GM19455 (cell line): Measurements from ENCODE around the gene POMT2.
"Not testable (repeated sequence)": the region's sequence is repeated elsewhere in the genome, so short reads cannot be mapped to it uniquely, and the experiment has no call there.

Experiments used
- ATAC-seq: cut with Tn5 transposase; IDR thresholded peaks from one replicate; pipeline ENCODE4 v1.9.1; 2021; ENCODE audit not compliant: unreplicated experiment

The POMT2 gene

DNA sequence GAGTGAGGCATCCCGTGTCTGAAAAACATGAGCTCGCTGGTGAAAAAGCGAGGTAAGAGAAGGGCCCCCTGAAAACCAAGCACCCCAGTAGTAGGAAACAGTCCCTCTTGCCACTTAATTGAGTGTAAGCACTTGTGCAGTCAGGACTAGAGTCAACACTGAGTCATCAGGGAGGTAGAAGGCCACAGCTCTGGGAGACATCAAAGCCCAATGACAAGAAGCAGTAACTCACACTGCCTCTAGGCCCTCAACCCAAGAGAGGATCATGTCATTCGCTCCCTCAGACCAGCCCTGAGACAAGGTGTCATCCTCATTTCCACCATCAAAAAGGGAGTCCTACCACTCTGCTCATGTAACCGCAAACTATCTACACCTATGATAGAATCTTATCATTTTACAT, 17.8 kb downstream of the POMT2 start:
- no peak for ATAC-seq

DNA sequence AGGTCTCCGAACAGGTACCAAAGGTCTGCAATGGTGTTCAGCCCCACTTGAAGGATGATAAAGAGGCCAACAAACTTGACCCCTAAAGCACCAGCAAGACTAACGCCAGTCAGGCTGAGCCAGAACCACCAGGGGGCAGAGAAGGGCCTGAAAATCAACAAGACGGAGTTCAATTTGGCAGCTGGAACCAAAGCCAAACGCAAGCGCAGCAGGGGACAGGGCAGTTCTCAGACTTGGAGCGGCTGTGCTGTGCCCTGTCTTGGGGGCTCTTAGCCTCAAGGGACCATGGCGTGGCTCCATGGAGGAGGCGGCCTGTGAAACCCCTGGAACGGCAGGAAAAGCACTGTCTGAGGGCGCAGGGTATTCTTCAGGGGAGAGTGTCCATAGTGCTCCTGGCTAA, 19.6 kb downstream of the POMT2 start:
- no peak for ATAC-seq

DNA sequence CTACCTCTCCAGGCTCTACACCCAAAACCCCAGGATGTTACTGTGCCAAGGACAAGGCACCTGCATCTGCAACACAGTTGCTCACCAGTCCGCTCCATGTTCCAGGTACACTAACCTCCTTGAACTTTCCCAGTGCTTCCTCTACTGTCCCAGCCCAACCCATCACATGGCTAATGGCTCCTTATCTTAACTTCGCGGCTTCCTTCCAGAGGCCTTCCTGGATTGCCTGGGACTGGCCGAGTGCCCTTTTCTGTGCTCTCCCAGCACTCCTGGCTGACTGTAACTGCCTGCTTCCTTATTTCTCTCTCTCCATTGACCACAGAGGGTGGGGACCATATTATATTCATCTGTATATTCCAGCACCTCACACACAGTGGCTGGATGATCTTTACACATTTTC, 20.9 kb downstream of the POMT2 start:
- ATAC-seq: no peak

DNA sequence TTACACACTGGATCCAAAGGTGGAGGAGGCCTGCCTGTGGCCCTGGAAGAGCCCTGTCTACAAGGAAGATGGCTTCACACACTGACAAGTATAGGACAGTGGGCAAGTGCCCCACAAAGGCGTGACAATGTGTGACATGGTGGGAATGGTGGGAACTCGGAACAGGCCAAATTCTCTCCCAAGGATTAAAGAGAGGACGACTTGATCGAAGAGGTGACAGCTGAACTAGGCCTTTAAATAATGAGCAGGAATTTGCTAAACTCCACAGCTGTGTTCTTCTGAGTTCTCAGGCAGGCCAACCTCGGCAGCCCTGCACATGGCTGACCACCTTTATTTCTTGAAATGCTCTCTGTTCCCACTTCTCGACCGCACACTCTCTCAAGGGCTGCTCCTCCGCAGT, 23.8 kb downstream of the POMT2 start:
- ATAC-seq: no peak

DNA sequence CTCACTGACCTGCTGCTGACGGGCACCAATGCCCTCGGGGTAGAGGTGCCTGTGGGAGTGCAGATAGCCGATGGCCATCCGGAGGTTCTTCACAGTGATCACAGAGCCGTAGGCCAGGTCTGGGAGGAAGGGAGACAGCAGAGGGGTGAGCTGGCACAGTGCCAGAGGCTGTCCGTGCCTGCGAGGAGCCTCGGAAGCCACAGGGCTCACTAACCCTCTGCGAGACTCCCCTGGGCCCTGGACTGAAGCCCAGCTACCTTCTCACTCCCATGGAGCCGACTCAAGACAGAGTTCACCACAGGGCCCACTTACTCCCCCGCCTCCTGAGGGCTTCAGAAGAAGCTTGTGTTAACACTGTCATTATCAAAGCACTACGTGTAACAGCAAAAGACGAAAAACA, 24.5 kb downstream of the POMT2 start:
- no peak for ATAC-seq

DNA sequence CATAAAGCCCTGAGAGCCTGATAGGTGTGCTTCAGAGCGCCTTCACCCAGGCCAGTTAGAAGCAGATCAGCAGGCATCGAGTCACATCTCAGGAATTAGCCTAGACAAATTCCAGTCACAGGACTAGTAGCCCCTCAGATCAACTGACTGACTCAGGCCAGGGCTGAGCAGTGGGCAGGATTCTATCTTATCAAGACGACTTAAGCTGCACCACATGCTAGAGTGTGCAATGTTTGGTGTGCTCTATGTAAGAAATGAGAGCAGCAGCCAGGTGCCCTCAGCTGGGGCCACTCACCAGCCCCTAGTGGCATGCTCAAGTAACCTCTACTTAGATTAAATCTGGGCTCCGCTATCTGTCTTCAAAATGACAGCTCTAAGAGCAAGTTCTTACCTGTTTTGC, 30.0 kb downstream of the POMT2 start:
- ATAC-seq: no peak

DNA sequence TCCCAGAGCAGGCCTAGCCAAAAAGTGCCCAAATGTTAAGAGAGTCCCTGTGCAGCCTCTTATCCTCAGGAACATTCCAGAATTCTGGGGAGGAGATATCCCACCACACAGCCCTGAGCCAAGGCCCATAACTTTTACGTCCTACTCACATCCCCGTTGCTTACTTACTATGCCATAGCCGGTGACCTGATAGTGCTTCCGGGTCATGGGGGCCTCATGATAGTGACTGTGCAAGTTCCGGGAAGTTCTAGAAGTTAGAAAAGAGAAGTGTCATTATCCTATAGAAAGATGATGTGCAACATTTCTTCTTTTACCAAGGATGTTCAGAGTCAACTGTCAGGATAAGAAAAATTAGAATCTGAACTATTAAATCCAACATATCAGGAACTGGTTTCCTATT, 34.1 kb downstream of the POMT2 start:
- no peak for ATAC-seq

DNA sequence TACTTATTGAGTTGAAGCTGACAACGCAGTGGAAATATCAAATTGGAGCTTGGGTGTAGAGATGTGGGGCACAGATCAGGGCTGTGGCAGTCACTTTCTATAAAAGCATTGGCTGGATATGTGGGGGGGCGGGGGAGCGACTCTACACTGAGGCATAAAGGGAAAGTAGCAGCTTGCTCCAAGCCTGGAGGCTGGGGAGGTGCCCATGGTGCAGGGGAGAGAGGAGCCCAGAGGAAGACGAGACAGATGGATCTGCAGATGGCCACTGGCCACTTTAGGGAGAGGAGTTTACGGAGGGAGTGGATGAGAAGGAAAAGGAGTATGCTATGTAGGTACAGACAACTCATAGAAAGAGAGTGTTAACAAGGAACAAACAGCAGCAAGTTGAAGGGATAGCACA, 36.2 kb downstream of the POMT2 start:
- ATAC-seq: no peak

DNA sequence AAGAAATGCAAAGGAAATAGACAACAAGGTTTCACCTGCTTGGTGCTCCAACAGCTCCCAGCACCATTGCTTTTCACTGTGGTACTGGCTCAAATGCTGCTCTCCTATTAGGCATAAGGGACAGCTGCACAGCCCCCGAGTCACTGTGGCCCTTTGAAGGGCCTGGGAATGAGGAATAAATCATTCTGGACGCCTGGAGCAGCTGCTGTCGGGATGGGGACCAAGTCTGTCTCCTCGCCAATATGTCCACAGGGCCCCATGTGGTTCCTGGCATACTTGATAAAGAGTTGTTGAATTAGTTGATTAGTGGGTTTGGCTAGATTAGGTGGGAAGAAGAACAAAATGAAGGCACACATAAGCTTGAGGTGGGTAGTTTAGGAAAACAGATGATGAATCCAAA, 36.6 kb downstream of the POMT2 start:
- no peak for ATAC-seq

DNA sequence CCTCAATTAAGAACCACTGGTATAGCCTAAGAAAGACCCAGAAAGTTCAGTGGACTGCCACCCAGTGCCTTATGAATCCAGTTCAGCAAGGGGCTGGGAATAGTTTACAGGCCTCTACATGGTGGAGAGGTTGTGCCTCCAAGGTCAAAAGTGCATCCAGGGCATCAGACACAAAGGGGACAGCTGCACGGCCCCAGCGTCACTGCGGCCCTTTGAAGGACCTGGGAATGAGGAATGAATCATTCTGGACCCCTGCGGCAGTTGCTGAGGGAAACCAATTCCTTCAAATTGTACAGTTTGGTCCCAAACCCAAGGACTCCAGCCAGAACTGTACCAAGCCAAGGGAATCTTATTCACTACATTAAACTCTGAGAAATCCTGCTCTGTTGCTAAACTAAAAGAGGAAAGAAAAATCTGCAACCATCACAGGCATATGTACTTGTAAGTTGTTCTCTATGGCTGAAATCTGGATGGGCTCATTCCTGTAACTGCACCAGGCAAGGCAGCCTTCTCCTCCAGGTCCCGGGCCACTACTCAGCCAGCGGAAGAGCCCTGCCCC, 38.8 kb downstream of the POMT2 start:
- no peak for ATAC-seq

DNA sequence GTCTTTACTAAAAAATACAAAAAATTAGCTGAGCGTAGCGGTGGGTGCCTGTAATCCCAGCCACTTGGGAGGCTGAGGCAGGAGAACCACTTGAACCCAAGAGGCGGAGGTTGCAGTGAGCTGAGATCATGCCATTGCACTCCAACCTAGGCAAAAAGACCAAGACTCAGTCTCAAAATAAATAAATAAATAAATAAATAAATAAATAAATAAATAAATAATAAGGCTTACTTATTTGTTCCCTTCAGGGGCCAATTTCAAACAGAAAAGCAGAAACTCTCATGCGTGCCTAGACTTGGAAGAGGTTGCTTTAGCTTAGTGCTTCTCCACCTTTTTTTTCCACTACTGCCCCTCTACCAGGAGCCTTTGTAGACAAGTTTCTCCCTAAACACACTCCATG, 39.8 kb downstream of the POMT2 start:
- not testable (repeated sequence) for ATAC-seq

DNA sequence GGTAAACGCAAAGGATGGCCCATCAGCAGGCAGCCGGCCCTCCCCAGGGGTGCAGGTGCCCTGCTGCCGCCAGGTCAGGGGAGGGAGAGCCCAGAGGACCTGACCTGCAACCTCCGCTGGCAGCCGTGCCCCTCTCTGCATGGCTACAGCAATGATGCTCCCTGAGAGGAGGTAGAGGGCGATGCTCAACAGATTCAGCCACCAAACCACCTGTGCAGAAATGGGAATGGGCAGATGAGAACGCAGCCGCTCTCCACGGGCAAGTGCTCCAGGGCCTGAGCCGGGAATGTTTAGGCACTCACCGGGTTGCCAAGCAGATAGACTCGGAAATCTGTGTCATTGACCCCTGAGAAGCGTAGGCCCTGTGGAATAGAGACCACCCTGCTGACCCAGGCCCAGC, 41.0 kb downstream of the POMT2 start:
- no peak for ATAC-seq

DNA sequence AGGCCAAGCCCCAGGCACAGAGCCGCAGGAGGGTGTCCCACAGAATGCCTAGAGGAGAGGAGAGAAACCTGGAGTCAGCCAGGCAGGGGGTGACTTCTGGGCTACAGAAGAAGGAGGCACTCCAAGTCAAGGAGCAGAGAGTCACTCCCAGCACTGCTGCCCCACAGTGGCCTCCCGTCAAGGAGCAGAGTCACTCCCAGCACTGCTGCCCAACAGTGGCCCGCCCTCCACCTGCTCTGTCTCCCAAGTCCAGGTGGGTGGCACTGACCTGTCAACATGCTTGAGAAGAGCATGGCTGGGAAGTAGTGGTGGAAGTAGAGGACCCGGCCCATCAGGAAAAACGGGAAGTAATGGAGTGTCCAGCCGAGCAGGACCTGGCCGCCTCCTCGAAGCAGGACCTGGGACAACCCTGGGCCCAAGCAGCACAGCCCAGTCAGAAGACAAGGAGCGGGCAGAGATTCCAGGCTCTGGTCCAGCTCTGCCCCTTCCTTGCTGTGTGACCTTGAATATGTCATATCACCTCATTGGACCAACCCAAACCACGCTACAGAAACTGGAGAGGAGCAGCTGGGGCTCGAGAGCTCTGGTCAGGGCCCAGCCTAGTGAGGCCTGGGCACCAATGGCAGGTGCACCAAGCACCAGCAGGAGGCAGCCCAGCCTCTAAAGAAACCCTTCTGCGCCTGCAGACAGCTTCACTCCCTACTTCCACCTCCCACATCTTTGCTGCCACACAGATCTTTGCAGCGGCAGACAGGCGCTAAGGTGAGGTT, 42.0 kb downstream of the POMT2 start:
- no peak for ATAC-seq

DNA sequence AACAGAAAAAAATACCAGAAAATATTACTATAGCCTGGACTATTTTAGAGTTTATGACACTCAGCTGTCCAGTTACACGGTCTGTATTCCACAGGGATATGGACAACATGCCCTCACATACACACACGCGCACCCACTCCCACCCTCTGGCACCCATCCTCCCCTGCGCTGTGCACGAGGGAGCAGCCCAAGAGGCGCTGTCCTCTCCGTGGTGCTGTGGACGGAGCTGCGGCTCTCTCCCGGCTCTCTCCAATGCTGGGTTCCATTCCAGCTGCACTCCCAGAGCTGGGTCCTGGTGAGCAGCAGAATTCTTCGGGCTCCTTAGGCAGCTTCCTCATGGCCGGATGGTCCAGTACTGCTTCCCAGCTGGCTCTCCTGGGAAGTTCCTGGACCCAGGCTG, 43.7 kb downstream of the POMT2 start:
- ATAC-seq: no peak

DNA sequence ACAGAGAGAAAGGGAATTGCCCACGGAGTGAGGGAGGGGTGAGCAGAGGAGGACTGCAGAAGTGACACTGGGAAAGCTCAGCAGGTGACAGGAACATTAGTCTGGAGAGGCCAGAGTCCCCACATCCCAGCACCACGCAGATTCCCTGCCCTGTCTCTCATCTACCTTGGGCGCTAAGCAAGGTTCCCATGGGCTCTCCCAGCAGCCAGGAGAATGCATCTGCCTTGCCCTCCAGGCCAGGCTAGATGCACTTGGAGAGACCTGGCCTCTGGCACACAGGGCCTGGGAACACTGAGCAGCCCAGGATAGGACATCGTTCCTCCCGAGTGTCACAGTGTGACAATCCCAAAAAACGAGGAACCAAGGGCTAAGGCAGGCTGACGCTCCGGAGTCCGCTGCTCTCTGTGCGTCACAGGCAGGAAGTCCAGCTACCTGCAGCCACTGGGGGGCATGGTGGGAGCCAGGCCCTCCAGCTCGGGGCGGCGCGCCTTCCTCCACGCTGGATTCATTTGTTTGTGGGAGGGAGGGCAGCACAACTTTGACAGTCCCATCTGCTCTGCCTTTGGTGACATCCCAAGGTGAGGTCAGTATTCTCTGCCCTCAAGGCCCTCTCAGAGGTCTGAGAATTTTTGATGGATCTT, 44.3 kb downstream of the POMT2 start:
- ATAC-seq: no peak

DNA sequence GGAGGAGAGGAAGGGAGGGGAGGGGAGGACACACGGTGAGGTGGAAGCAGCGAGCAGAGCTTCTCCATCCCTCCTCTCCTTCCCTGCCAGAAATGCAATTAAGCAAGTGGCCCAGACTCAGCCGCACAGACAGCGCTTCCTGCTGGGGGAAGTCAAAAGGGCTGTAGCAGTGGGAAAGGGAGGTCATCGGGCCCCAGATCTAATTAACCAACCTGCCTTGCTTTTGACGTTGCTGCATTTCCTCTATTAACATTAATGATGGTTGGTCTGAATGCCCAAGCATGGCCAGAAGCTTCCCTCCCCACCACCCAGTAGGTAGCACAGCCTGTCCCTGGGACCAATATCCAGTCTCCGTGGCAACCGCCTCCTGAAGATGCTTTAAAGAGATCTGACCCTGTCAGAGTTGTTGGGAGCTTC, 45.1 kb downstream of the POMT2 start:
- no peak for ATAC-seq

DNA sequence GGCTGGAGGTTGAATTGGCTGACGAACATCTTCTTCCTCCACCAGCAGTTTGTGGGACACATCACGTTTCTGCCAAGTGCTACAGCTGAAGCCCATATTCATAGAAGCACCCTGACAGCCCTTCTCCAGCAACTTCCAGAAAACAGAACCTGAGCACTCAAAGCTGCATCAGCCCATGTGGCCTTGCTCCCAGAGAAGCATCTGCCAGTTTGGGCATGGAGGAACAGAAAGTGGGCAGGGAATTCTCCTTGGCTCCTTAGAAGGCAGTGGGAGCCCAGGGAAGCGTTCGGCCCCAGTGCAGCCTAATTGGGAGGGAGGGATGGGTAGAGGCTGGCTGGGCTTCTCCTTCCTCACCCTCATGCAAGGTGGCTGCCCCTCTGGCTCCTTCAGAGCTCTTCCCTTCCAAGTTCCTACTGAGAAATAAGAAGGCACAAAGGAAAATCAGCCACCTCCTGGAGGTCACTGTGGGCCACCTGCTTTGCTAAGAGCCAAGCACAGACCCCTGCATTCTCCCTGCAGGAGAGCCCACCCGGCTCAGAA, 45.6 kb downstream of the POMT2 start:
- no peak for ATAC-seq

DNA sequence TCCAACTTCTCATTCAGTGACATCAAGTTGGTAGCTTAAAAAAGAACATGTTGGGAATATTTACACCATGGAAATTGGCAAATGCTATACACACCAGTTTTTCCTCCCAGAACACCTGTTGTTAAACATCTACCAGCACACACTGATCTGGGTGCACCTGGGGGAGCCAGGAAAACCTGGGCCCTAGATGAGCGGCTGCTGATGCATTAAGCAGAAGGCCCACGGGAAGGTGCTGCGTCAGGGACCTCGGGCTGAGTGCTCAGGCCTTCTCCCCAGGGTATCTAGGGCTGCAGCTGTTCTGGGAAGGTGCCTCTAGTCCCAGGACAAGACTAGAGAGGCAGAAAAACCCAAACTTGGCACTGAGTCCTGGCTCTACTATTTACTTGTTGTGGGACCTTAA, 46.9 kb downstream of the POMT2 start:
- no peak for ATAC-seq

DNA sequence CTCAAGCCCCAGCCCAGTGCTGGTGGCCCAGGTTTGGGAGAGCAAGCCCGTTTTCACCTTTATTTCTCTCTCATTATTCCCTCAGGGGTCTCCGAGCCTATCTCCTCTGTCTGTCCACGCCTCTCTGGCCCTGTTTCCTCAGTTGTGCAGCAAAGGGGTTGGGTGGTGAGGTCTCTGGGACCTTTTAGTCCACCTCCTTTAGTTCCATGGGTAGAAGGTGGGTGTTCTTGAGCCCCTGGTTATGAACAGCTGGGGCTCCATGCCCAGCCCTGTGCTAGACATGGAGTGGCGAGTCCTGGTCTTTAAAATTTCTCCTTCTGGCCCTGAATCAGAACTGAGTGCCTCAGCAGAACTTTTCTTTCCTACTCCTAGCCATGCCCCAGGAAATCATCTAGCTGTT, 48.4 kb downstream of the POMT2 start:
- no peak for ATAC-seq

DNA sequence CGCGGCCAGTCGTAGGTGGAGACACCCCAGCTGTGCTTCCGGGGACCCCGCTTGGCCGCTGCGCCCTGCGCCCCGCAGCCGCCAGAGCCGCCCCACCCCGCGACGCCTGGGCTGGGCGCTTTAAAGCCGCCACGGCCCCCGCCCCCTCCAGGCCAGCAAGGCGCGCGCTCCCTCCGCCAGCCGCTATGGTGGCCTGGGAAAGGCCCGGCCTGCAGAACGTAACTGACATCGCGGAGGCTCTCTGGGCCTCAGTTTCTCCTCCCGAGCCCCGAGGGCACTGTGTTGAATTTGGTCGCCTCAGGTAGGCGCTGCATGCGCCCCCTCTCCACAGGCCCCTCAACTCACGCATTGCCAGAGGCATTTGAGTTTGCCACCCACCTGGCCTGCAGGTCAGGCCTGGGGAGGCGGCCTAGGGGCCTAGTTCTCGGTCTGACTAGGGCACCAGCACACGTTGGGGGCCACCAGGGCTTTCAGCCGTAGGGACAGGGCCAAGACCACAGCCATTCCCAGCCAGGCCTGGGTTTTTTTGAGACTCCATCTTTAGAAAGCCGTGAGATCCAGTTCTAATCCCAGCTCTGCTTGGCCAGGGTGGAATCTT, 49.5 kb downstream of the POMT2 start, which contains the start of gene NGB:
Gene NGB, minus strand, starts transcription at position 94 of the 598 bp plus-strand sequence. CDS start 269 bp downstream, outside the sequence.
- no peak for ATAC-seq

DNA sequence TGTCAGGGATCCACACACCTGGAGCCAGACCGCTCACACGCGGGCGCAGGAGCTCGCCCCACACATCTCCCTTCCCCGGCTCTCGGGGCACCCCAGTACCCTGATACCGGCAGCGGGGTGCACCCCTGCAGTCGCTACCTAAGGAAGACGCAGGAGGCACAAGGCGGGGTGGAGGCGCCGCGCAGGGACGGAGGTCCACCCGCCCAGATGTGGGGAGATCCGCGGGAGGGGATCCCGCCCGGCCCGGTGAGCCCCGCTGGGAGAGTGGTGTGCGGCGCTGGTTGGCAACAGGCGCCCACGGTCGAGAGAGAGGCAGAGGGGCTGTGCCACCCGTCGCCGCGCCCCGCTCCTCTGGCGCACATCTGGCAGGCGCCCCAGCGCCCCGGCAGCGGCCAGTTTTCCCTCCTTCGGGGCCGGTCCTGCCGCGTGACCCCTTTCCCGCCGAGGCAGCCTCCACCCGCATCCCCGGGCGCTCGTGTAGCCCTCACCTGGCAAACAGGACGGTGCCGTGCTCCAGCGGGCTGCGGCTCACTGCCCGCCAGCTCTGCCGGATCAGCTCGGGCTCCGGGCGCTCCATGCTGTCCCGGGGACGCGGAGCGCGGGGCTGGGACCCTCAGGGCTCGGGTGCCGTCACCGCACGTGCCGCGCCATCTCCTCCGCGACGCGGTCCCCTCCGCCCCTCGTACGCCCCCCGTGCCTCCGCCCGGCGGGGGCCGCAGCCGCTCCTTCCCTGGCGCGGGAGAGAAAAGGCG, 50.1 kb downstream of the POMT2 start:
- no peak for ATAC-seq
